Nephron progenitor cell (in vitro differentiated cells): ENCODE results near the gene PGK1.
"Not testable (repeated sequence)": the region's sequence is repeated elsewhere in the genome, so short reads cannot be mapped to it uniquely, and the experiment has no call there.

Source experiments
- DNase-seq: peaks from one replicate; pipeline ENCODE4 v3.0.0; 2021
- H3K27ac Mint-ChIP-seq: 2 replicates; pipeline ENCODE4 v1.8.0; 2021; ENCODE audit warnings: mild to moderate bottlenecking, moderate library complexity, mixed read lengths
- H3K27me3 Mint-ChIP-seq: 2 replicates; pipeline ENCODE4 v1.8.0; 2021; ENCODE audit warnings: mild to moderate bottlenecking, low read depth, mixed read lengths; ENCODE audit not compliant: poor library complexity
- H3K36me3 Mint-ChIP-seq: 2 replicates; pipeline ENCODE4 v1.8.0; 2021; ENCODE audit warnings: low read depth, mixed read lengths
- H3K4me1 Mint-ChIP-seq: 2 replicates; pipeline ENCODE4 v1.8.0; 2021; ENCODE audit warnings: mixed read lengths
- H3K4me3 Mint-ChIP-seq: 2 replicates; pipeline ENCODE4 v1.8.0; 2021; ENCODE audit warnings: mild to moderate bottlenecking, moderate library complexity, mixed read lengths
- H3K9me3 Mint-ChIP-seq: 2 replicates; pipeline ENCODE4 v1.8.0; 2021; ENCODE audit warnings: mild to moderate bottlenecking, moderate library complexity, mixed read lengths
- TF ChIP-seq, protein P1 (sequence below): fragments of 200-600 bp; sonication (generic); IDR thresholded peaks from 2 replicates; pipeline ENCODE4 v1.5.0; 2021; ENCODE audit warnings: antibody characterized with exemption

Gene PGK1

DNA sequence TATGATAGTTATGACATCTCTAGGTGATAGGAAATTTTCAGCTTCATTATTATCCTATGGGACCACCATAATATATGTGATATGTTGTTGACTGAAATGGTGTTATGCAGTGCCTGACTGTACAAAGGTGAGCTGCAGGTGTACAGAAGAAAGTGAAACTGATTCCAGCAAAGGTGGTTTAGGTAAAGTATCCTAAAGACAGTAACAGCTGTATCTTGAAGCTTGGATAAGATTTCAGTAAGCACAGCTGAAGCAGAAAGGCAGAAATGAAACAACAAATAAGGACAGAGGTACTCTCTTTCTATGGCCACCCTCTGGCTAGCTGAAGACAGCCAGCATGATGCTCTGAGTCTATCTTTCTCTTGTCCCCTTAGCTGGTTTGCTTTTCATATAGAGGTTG is 30.0 kb upstream of the PGK1 start:
- H3K36me3 Mint-ChIP-seq: no peaks in the 10 kb centered on the region
- H3K4me3 Mint-ChIP-seq: no peak overlapping the region
- H3K9me3 Mint-ChIP-seq: peaks cover 53% of the 10 kb centered on the region
- H3K27me3 Mint-ChIP-seq: peaks cover 2% of the 10 kb centered on the region
- TF ChIP-seq, protein P1, sequence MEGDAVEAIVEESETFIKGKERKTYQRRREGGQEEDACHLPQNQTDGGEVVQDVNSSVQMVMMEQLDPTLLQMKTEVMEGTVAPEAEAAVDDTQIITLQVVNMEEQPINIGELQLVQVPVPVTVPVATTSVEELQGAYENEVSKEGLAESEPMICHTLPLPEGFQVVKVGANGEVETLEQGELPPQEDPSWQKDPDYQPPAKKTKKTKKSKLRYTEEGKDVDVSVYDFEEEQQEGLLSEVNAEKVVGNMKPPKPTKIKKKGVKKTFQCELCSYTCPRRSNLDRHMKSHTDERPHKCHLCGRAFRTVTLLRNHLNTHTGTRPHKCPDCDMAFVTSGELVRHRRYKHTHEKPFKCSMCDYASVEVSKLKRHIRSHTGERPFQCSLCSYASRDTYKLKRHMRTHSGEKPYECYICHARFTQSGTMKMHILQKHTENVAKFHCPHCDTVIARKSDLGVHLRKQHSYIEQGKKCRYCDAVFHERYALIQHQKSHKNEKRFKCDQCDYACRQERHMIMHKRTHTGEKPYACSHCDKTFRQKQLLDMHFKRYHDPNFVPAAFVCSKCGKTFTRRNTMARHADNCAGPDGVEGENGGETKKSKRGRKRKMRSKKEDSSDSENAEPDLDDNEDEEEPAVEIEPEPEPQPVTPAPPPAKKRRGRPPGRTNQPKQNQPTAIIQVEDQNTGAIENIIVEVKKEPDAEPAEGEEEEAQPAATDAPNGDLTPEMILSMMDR: no peak
- no peaks in the 10 kb centered on the region for H3K4me1 Mint-ChIP-seq
- no peak overlapping the region for H3K27ac Mint-ChIP-seq
- no peak for DNase-seq

DNA sequence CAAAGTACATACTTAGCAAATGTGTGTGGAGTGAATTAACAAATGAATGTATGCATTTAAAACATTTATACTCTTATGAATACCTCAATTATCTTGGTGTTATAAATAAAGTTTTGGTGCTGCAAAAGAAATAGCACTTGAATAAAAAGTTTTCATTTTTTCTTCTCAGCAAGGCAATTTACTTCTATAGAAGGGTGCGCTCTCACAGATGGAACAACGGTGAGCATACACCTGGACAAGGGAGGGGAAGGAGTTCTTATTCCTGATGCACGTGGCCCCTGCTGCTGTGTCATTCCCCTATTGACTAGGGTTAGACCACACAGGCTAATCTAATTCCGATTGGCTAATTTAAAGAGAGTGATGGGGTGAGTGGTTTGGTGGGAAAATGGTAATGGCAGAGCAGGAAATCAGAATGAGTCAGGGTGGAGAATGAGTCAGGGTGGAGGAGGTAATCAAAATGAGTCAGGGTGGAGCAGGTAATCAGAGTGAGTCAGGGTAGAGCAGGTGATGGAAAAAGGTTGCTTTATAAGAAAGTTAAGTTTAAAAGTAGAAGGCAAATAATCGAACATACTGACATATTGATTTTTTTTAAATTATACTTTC is 28.2 kb upstream of the PGK1 start:
- H3K27me3 Mint-ChIP-seq: no peaks in the 10 kb centered on the region
- H3K27ac Mint-ChIP-seq: no peak overlapping the region
- H3K36me3 Mint-ChIP-seq: no peaks in the 10 kb centered on the region
- no peak overlapping the region for H3K4me3 Mint-ChIP-seq
- no peak for DNase-seq
- H3K4me1 Mint-ChIP-seq: no peaks in the 10 kb centered on the region
- H3K9me3 Mint-ChIP-seq: peaks cover 48% of the 10 kb centered on the region
- TF ChIP-seq, protein P1: no peak

DNA sequence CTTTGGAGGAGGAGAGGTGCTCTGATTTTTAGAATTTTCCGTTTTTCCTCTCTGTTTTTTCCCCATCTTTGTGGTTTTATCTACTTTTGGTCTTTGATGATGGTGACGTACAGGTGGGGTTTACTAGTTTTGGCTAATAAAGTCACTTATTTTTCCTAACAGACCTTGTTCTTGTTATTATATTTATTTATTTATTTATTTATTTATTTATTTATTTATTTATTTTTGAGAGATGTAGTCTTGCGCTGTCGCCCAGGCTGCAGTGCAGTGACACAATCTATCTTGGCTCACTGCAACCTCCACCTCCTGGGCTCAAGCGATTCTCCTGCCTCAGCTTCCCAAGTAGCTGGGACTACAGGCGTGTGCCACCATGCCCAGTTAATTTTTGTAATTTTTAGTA is 22.6 kb upstream of the PGK1 start:
- DNase-seq, H3K27ac Mint-ChIP-seq, H3K27me3 Mint-ChIP-seq, H3K4me3 Mint-ChIP-seq, H3K36me3 Mint-ChIP-seq, H3K4me1 Mint-ChIP-seq: not testable (repeated sequence)
- H3K9me3 Mint-ChIP-seq: peaks cover 28% of the 10 kb centered on the region

DNA sequence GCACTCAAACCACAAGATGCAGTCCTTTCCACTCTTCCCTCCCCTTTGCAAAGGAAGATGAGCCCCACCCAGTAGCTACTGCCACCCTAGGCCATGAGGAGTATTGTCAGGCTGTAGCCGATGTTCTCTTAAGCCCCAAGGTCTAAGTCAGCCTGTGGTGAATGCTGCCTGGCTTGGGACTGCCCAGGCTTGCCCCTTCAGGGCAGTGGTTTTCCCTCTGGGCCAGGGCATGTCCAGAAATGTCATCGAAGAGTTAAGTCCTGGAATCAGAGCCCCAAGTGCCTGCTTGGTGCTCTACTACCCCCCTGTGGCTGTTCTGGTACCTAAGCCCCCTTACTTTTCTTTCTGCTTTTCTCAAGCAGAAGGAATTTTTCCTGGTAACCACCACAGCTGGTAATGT is 11.8 kb upstream of the PGK1 start:
- no peak overlapping the region for H3K4me3 Mint-ChIP-seq
- H3K9me3 Mint-ChIP-seq: peaks cover 56% of the 10 kb centered on the region
- TF ChIP-seq, protein P1: peak; percentile 20
- no peaks in the 10 kb centered on the region for H3K27me3 Mint-ChIP-seq
- H3K27ac Mint-ChIP-seq: no peak overlapping the region
- DNase-seq: peak; percentile 12
- H3K4me1 Mint-ChIP-seq: peaks cover 8% of the 10 kb centered on the region
- no peaks in the 10 kb centered on the region for H3K36me3 Mint-ChIP-seq

DNA sequence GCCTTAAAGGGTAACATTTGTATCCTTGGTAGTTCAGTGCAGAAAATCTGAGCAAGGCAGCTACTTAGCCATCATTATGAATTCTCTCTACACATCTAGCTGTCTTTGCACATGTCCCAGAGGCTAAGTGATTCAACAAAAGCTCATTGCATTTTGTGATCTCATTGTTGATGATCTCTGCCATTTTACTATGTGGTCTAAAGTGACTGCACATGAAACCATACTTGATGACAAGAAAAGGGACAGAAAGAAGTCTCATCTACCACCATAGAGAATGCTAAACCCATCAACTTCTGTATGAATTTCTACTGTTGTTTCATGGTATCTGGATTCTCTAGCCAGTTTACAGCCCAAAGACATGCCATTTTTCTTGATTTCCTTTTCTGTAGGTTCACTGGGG is 5.9 kb upstream of the PGK1 start:
- Mint-ChIP-seq H3K9me3 (peaks cover 42% of the 10 kb centered on the region), H3K36me3 (peaks cover 5% of the 10 kb centered on the region), H3K27ac (no peak overlapping the region), H3K27me3 (peaks cover 10% of the 10 kb centered on the region), H3K4me3 (no peak overlapping the region), H3K4me1 (peaks cover 8% of the 10 kb centered on the region)
- DNase-seq: no peak
- TF ChIP-seq, protein P1: no peak

DNA sequence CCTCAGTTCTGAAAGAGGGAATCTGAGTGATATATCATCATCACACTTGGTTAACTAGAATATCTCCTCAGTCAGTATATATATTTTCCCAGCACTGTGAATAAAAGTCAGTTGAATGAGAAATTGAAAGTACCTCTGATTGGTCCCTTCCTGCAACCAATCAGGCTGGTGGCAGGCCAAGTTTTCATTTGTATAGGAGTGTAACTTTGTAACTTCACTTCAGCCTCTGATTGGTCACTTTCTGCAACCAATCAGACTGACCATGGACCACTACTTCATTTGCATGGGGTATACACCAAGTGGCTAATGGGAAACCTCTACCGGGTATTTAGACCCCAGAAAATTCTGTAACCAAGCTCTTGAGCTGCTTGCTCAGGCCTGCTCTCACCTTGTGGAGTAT is 2.0 kb upstream of the PGK1 start:
- H3K27me3 Mint-ChIP-seq: peaks cover 10% of the 10 kb centered on the region

More for the DNA sequence above, 2.0 kb upstream of the PGK1 start:
- TF ChIP-seq, protein P1: no peak
- H3K4me3 Mint-ChIP-seq: no peak overlapping the region
- H3K36me3 Mint-ChIP-seq: peaks cover 20% of the 10 kb centered on the region
- H3K4me1 Mint-ChIP-seq: peaks cover 23% of the 10 kb centered on the region
- DNase-seq: no peak
- H3K27ac Mint-ChIP-seq: no peak overlapping the region
- H3K9me3 Mint-ChIP-seq: peaks cover 47% of the 10 kb centered on the region
